ENCODE results near the gene TXNDC9.

GRCh38 chr2:99350194-99350593, 14.1 kb upstream of the TXNDC9 start:
- no peak for TF ChIP-seq EZH2 (IDR thresholded peaks at IDR 0.05; ENCODE audit: low read length, unreplicated experiment)
- no peak for TF ChIP-seq CTCF (conservative IDR thresholded peaks at IDR 0.05; ENCODE audit: low read depth, low read length)
